GM03348 (cell line): ENCODE results near the gene RSPH3.
A peak's percentile ranks its signal among the peaks of the same experiment; 100 is the strongest.
"Not testable (repeated sequence)": the region's sequence is repeated elsewhere in the genome, so short reads cannot be mapped to it uniquely, and the experiment has no call there.

ENCODE experiments used
- DNase-seq: peaks from one replicate; pipeline ENCODE4 v3.0.0; 2012; ENCODE audit warnings: low spot score

RSPH3 gene, protein sequence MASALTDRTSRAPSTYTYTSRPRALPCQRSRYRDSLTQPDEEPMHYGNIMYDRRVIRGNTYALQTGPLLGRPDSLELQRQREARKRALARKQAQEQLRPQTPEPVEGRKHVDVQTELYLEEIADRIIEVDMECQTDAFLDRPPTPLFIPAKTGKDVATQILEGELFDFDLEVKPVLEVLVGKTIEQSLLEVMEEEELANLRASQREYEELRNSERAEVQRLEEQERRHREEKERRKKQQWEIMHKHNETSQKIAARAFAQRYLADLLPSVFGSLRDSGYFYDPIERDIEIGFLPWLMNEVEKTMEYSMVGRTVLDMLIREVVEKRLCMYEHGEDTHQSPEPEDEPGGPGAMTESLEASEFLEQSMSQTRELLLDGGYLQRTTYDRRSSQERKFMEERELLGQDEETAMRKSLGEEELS

GRCh38 chr6:158999666-159000403, at the start of gene RSPH3:
RSPH3 (minus strand) TSS chr6:159000202; CDS start chr6:158999550, 652 bp downstream.
- DNase-seq = peak; percentile 97

- DNase-seq = no peak
Measured at GRCh38 chr6:159047891-159048685, 48.1 kb upstream of the RSPH3 start.

- no peak for DNase-seq
Measured at GRCh38 chr6:159045801-159046200, 45.8 kb upstream of the RSPH3 start.

DNA sequence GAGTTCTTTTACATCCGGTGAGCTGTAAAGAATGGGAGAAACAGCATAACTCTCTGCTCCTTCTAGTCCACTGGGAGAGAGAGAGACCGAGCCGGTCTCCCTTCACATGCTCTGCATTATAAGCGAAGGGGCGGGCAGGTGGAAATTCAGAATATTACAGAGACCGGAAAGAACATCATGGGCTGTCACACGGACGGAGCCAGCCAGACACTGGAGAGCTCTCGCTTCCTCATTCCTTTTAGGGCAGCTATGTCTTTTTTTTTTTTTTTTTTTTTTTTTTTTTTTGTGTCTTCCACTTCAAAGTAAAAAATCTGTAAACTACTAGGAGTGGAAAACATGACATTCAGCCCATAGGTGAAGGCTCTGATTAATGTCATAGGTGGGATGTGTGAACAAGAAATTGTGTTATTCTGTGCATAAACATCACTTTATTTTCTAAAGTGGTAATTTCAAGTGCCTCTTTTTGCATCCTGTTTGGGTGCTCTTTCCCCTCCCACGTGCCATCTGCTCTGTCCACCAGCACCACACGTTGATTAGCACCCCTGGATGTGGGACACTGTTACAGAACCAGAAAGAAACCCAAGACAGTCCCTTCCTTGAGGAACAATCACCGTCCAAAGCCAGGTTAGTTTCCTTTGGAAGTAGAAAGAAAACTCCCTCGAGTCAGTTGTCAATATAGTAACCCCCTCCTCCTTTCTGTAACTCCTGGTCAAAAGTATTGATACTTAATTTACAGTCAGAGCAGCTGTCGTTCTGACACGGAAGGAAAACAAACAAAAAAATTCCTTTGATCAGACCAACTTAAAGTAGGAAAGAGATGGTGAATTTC, 45.1 kb upstream of the RSPH3 start, which contains the start of gene TAGAP:
TSS of gene TAGAP (minus strand) at position 93 of the 829 bp plus-strand sequence. CDS start 845 bp downstream, outside the sequence.
- peak; percentile 61 for DNase-seq

GRCh38 chr6:159043947-159044346, 43.9 kb upstream of the RSPH3 start:
- no peak for DNase-seq

DNA sequence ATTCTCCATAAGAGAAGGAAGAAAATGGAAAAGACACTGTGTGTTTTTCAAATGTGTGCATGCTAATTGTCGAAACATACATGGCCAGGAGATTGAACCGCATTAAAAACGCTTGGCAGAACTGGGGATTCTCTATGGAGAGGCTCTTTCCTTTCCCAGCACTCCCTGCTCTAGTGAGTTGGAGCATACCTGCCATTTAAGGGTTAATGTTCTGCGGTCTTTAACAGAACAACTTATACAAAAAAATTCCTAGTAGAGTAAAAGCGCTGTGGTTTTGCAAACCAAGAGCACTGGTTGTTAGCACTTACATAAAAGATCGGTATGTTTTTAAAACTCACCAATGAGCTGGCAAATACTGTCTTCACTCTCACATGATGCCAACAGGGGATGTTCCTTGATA, 43.2 kb upstream of the RSPH3 start:
- DNase-seq = no peak

GRCh38 chr6:159042826-159043181, 42.8 kb upstream of the RSPH3 start:
- DNase-seq = no peak

DNA sequence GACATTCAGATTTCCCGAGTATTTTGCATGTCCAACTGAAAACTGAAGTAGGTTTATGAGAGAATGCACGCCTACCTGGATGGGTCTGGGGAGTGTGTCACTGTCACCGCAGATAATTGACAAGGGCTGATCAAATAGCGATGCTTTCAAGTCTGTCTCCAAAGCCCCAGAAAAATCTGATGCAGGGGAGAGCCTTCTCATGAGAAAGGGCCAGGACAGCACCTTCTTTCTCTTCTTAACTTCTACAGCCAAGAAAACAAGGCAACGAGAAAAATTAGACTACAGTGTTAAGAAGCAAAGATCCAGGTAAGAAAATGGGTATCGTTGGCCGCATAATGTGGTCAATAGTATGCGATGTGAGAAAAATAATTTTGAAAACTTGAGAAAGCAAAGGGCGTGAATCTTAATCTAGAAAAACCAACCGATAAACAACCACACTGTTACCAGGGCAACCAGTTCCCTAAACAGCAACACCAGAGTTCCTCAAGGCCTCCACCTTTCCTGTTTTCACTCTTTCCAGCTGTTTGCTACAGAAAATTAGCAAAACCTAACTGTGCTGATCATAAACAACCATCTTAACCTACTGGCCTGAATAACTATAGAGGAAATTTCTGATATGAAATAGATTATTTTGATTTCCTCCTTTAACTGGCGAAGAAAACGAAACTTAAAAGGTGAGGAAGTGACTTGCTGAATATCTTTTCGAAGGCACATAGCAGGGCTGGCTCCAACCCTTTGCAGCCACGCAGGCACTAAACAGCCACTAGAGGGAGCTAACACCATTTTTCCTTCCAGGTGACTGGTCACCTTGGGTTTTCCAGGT, 42.2 kb upstream of the RSPH3 start:
- peak; percentile 64 for DNase-seq

DNA sequence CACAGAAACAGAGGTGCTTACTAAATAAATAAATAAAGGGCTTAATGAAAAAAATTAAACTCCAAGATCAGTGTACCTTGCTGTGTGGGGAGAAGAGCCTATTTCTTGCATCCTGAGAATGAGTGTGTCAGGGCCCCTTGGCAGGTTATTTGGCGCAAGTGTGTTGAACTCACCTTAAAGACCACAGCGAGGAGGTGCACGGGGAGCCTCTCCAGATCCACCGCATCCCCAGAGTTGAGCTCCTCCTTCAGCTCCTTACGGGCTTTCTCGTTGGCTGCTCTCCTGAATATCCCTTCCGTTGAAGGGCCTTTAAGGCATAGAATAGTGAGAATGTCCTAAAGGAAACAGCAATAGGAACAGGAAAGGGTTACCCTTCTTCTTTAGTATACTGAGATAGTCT, 41.2 kb upstream of the RSPH3 start:
- no peak for DNase-seq

DNA sequence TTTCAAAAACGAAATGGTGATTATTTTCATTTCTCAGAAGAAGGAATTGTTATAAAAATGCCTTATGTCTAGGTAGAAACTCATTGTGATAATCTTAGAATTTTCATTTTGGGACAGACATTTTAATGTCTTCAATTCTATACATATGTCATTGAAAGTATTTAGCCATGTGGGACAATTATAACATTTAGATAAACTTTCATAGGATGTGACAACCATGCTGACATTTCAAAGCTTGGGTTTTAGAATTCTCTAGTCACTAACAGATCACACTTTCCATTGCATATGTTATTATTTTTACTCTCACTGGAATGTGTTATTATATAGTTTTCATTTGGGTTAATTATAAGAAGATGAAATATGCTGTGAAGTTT, 39.9 kb upstream of the RSPH3 start:
- no peak for DNase-seq

- peak; percentile 58 for DNase-seq
Measured at GRCh38 chr6:159038914-159039884, 39.2 kb upstream of the RSPH3 start.

- DNase-seq = not testable (repeated sequence)
Measured at GRCh38 chr6:159038318-159038717, 38.3 kb upstream of the RSPH3 start.

DNA sequence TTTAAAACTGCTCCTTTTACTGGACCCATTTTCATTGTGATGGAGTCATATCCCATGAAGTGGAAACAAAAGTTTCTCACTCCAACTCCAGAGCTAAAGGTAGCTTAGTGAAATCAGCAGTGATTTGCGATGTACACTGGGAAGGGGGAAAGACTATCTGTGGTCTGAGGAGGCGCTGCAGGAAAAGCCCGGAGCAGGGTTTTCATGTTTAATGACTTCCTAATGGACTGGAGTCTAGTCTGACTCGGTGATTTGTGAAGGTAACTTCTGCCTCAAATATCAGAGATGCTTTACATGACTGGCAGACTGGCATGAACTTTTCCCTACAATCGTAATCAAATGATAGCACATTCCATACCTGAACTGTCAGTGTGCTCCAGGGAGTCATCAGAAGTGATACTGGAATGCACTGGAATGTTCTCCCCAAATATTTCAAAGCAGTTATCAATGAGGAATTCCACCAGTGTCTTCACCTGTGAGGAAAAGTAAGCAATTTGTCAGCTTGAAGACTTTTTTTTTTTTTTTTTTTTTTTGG, 37.8 kb upstream of the RSPH3 start:
- DNase-seq = no peak

- DNase-seq = no peak
Measured at GRCh38 chr6:159036673-159037072, 36.7 kb upstream of the RSPH3 start.

DNA sequence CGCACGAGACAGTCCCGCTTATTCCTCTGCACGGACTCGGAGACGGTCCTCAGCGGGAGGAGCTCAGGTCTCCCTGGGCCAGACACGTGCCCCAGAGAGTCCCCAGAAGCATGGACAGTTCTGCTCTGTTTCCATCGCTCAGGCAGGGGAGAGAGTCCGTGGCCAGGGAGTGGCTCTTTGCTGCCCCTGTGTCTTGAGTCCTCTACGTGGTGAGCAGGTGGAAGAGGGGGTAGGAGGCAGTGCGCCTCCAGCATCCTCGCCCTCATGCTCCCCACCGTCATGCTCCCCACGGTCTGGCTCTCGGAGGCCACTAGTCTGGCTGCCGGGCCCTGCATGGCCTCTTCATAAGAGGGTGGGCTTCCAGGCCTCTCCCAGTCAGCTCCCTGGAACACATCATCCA, 35.9 kb upstream of the RSPH3 start:
- DNase-seq = no peak

DNA sequence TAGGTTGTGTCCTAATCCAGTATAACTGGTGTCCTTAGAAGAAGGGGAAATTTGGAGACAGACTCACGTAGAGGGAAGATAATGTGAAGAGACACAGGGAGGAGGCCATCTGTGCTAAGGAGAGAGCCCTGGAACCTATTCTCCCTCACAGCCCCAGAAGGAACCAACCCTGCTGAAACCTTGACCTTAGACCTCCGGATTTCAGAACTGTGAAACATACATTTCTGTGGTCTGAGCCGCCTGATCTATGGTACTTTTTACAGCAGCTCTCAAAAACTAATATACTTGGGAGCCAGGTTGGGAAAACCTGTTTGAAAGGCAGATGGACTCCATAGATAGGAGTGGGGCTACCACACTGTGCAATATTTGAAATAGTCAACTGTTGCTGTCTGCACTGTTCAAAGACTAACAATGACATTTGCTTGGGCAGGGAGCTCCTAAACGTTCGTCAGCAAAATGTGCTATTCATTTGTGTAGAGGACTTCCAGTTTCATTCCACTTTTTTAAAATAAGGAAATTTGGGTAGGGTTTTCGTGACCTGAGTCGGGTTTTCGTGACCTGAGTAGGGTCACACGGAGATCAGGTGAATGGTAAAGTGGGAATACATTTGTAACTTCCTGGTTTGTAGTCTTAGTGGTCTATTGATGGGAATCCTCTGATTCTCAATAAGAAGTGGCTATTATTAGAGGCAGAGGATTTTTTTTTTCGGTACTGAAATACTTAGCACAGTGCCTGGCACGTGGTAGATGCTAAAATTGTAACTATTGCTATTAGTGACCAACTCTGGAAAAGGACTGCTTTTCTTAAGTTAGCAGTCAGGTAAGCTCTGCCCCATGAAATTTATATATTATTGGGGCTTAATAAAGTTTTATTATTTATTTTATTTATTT, 33.4 kb upstream of the RSPH3 start:
- DNase-seq = no peak

GRCh38 chr6:159031846-159032245, 31.8 kb upstream of the RSPH3 start:
- DNase-seq = no peak

- DNase-seq = no peak
Measured at GRCh38 chr6:159030168-159030567, 30.2 kb upstream of the RSPH3 start.
